GM12874 (cell line): Measurements from ENCODE around the gene NKAPL.

Experiments
- CTCF ChIP-seq: IDR thresholded peaks from 2 replicates; pipeline ENCODE4 v1.5.1; 2011; ENCODE audit warnings: low read depth, mild to moderate bottlenecking, control low read depth, low read length, moderate library complexity; ENCODE audit not compliant: insufficient read depth

Gene NKAPL

GRCh38 chr6:28258877-28259777 lies at the start of gene NKAPL:
NKAPL (plus strand) TSS chr6:28259297; CDS start chr6:28259372, 75 bp downstream.
- TF ChIP-seq CTCF: no peak

- no peak for TF ChIP-seq CTCF
Observed at GRCh38 chr6:28209753-28210535, 49.2 kb upstream of the NKAPL start.

- no peak for TF ChIP-seq CTCF
Observed at GRCh38 chr6:28211840-28212509, 47.1 kb upstream of the NKAPL start.

- 0 out of 2 replicates have a peak, but pooled peaks have one; percentile 10 for TF ChIP-seq CTCF
Observed at GRCh38 chr6:28212510-28213212, 46.4 kb upstream of the NKAPL start.

- TF ChIP-seq CTCF: no peak
Observed at GRCh38 chr6:28213213-28213523, 45.9 kb upstream of the NKAPL start.

GRCh38 chr6:28215425-28215824 lies 43.7 kb upstream of the NKAPL start:
- no peak for TF ChIP-seq CTCF

GRCh38 chr6:28217890-28218289 lies 41.2 kb upstream of the NKAPL start:
- no peak for TF ChIP-seq CTCF
